ENCODE results near the gene VPS51. TPM values are rescaled to one million over a fixed set of nuclear protein-coding genes. Genes with fewer than 3 reads are reported as not detected.
A peak's percentile ranks its signal among the peaks of the same experiment; 100 is the strongest.

VPS51 gene
- total RNA-seq, 2 experiments from 2014 or later, result 103 TPM

DNA sequence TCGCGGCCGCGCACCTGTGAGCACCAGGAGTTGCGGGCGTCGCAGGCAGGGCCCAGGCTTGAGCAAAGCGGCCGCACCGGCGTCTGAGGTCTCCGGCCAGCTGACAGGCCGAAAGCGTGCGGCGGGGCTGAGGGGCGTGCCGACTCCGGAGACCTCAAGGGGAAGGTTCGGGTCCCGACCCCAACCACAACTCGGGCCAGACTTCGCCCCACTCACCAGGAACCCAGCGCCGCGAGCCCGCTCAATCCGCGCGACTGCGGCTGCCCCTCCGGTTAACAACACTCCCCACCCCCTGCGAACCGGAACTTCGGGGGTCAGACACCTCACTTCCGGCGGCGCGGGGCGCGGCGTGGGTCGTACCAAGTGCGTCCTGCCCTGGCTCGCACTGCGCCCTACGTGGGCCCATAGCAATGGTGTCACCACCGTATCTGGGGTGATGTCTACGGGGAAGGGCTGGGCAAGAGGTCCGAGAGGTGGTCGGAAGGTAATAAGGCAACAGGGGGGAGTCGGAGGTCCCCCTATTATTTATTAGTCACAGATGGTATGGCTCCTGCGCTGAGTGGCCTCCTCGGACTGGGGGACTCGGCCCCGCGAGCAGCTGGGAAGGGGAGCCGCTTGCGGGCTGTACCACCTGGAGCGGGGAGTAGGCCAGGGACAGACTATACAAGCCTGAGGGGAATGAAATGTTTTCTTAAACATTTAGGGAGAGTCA, 38.4 kb downstream of the VPS51 start, which contains the start of gene SYVN1:
TSS of gene SYVN1 (minus strand) at position 280 of the 712 bp plus-strand sequence. CDS start 918 bp downstream, outside the sequence.
- H3K36me3 Mint-ChIP-seq (ENCODE audit: low read depth), result peaks cover 13% of the 10 kb centered on the region
- H3K4me1 Mint-ChIP-seq (ENCODE audit: low read depth), result peaks cover 33% of the 10 kb centered on the region
- CTCF ChIA-PET, result interaction anchor here (1.1 to 3.4 kb wide), 10 partner anchors 10 to 390 kb away, joined by 3 to 30 read pairs (median 6); partner anchors contain the start of genes ARL2, CAPN1, FAU and MRPL49

DNA sequence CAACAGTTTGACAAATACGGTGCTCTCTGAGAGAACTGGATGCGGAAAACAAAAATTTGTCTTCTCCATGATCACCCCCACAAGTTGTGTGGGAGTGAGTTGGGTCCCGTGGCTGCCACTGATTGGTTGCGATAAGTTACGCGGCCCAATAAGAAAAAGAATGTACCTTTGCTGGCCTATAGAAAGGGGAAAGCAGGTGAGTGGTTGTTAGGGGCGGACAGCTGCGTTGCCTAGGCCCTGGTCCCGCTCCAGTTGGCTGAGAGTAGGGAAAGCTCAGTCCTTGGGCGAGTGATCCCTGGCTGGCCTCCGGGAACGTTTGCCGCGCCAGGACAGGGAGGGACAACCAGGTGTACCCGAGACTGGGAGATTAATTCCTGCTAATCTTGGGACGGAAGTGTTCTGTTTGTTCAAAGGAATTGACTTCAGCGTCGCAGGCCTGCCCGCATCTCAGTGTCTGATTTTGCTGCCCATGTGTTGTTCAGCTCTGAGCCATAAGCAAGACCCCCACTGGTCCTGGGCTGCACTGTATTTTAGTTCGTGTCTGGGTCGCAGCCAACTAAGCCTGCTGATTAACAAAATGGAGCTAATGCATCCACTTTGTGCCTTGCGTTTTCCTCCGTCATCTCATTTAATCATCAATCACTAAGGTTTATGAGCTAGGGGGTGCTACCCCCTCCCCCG, 39.1 kb downstream of the VPS51 start:
- Mint-ChIP-seq H3K27me3 (no peaks in the 10 kb centered on the region), H3K4me3 (peak overlapping the region; percentile 100), H3K27ac (peak overlapping the region; percentile 100), H3K4me1 (ENCODE audit: low read depth) (peaks cover 33% of the 10 kb centered on the region), H3K9me3 (no peaks in the 10 kb centered on the region), H3K36me3 (ENCODE audit: low read depth) (peaks cover 12% of the 10 kb centered on the region)
- intact Hi-C loops (cut with micrococcal nuclease), result no loop called here
- no peak for TF ChIP-seq CTCF (IDR thresholded peaks at IDR 0.05)
- ChIA-PET POLR2A (interaction anchor here (0.5 to 7.8 kb wide), 24 partner anchors 8 to 1456 kb away, joined by 3 to 77 read pairs (median 4); partner anchors contain the start of genes ARL2, CAPN1, CDCA5 and FAU), CTCF (interaction anchor here (0.6 to 3.4 kb wide), 12 partner anchors 11 to 391 kb away, joined by 3 to 30 read pairs (median 6); partner anchors contain the start of genes ARL2, CAPN1, FAU and MRPL49)
- DNase-seq (peak; percentile 92), ATAC-seq (peak; percentile 89)

More for the DNA sequence above, 38.4 kb downstream of the VPS51 start, which contains the start of gene SYVN1:
- Mint-ChIP-seq H3K27ac (peak within 1 kb of the TSS; percentile 100), H3K4me3 (peak within 1 kb of the TSS; percentile 100), H3K27me3 (no peaks in the 10 kb centered on the region), H3K9me3 (no peaks in the 10 kb centered on the region)
- ATAC-seq, result peak; percentile 78
- DNase-seq, result peak; percentile 93
- no peak for TF ChIP-seq CTCF (IDR thresholded peaks at IDR 0.05)
- intact Hi-C loops (cut with micrococcal nuclease), result no loop called here
- POLR2A ChIA-PET, result interaction anchor here (0.5 to 7.8 kb wide), 22 partner anchors 7 to 1455 kb away, joined by 3 to 77 read pairs (median 4); partner anchors contain the start of genes ARL2, CAPN1, FAU and MRPL49

- POLR2A ChIA-PET, result interaction anchor here (0.7 to 7.8 kb wide), 21 partner anchors 9 to 277 kb away, joined by 3 to 77 read pairs (median 4); partner anchors contain the start of genes ARL2, CAPN1, CDCA5 and FAU
- DNase-seq (no peak), ATAC-seq (no peak)
- CTCF ChIA-PET, result interaction anchor here (0.6 to 3.4 kb wide), 11 partner anchors 11 to 391 kb away, joined by 3 to 30 read pairs (median 6); partner anchors contain the start of genes CAPN1, FAU, MRPL49 and RASGRP2
- peaks cover 12% of the 10 kb centered on the region for H3K36me3 Mint-ChIP-seq (ENCODE audit: low read depth)
- peak overlapping the region; percentile 100 for H3K4me3 Mint-ChIP-seq
- no peaks in the 10 kb centered on the region for H3K27me3 Mint-ChIP-seq
- H3K27ac Mint-ChIP-seq, result peak overlapping the region; percentile 100
- intact Hi-C loops (cut with micrococcal nuclease), result no loop called here
- no peak for TF ChIP-seq CTCF (IDR thresholded peaks at IDR 0.05)
- H3K9me3 Mint-ChIP-seq, result no peaks in the 10 kb centered on the region
- peaks cover 33% of the 10 kb centered on the region for H3K4me1 Mint-ChIP-seq (ENCODE audit: low read depth)
These were observed 39.7 kb downstream of the VPS51 start for GRCh38 chr11:65135633-65136145.

GRCh38 chr11:65136515-65137096, 40.6 kb downstream of the VPS51 start:
- no peaks in the 10 kb centered on the region for H3K27me3 Mint-ChIP-seq
- ATAC-seq (no peak), DNase-seq (no peak)
- H3K27ac Mint-ChIP-seq, result peak overlapping the region; percentile 87
- ChIA-PET POLR2A (interaction anchor here (0.8 to 7.8 kb wide), 9 partner anchors 9 to 45 kb away, joined by 4 to 77 read pairs (median 10); partner anchors contain the start of genes CAPN1, FAU, MRPL49 and VPS51), CTCF (interaction anchor here (0.7 to 3.4 kb wide), 5 partner anchors 11 to 193 kb away, joined by 3 to 30 read pairs (median 4); partner anchors contain the start of genes CAPN1, TM7SF2 and ZNHIT2)
- no peaks in the 10 kb centered on the region for H3K9me3 Mint-ChIP-seq
- H3K36me3 Mint-ChIP-seq (ENCODE audit: low read depth), result peaks cover 7% of the 10 kb centered on the region
- intact Hi-C loops (cut with micrococcal nuclease), result no loop called here
- H3K4me1 Mint-ChIP-seq (ENCODE audit: low read depth), result peaks cover 31% of the 10 kb centered on the region
- H3K4me3 Mint-ChIP-seq, result peak overlapping the region; percentile 100
- no peak for TF ChIP-seq CTCF (IDR thresholded peaks at IDR 0.05)

Data from activated CD8-positive, alpha-beta T cell treated with anti-CD3 and anti-CD28 coated beads for 36 hours (primary cell).